ENCODE data around the gene ADRM1.

GRCh38 chr20:62348604-62349003, 45.8 kb downstream of the ADRM1 start:
- TF ChIP-seq EP300 (IDR thresholded peaks at IDR 0.05; ENCODE audit: borderline replicate concordance) (no peak), RAD21 (IDR thresholded peaks at IDR 0.05; ENCODE audit: low read depth) (no peak), FOXM1 (IDR thresholded peaks at IDR 0.05; ENCODE audit: borderline replicate concordance, low read depth) (no peak), NFIC (IDR thresholded peaks at IDR 0.05) (no peak), TAF1 (IDR thresholded peaks at IDR 0.05; ENCODE audit: low read depth) (no peak), CEBPB (IDR thresholded peaks at IDR 0.05) (no peak), MAX (IDR thresholded peaks at IDR 0.05) (no peak), USF1 (IDR thresholded peaks at IDR 0.05) (no peak), ZBTB7A (IDR thresholded peaks at IDR 0.05; ENCODE audit: low read depth) (no peak), TCF12 (IDR thresholded peaks at IDR 0.05; ENCODE audit: low read depth) (no peak), YY1 (IDR thresholded peaks at IDR 0.05; ENCODE audit: low read depth) (no peak)
